ENCODE data around the gene CDRT15. TPM values are rescaled to one million over a fixed set of nuclear protein-coding genes. Genes with fewer than 3 reads are reported as not detected.

Gene CDRT15
- polyA plus RNA-seq, 1 donor (not counting 4 experiments of a cell fraction or from before 2014, with no cell fraction given), result not detected

- Histone ChIP-seq H3K4me1 (ENCODE audit: control insufficient read depth, extremely low read depth, insufficient read depth, low read length) (peaks cover 11% of the 10 kb centered on the region), H3K79me2 (ENCODE audit: control insufficient read depth, insufficient read depth, low read length) (no peaks in the 10 kb centered on the region), H3K9me3 (ENCODE audit: control insufficient read depth, low read depth, low read length) (no peaks in the 10 kb centered on the region), H3K27ac (ENCODE audit: control insufficient read depth, insufficient read depth, low read length) (no peak overlapping the region), H3K36me3 (ENCODE audit: control insufficient read depth in 2 of 2, extremely low read depth in 1 of 2, insufficient read depth in 2 of 2, low read length in 2 of 2) (peaks cover 0 to 4% of the 10 kb centered on the region in 2 experiments), H3K27me3 (ENCODE audit: control insufficient read depth, extremely low read depth, insufficient read depth, low read length) (no peaks in the 10 kb centered on the region), H3K9ac (ENCODE audit: control insufficient read depth, extremely low read depth, insufficient read depth, low read length) (no peak overlapping the region), H2AFZ (ENCODE audit: control insufficient read depth, low read length) (no peak overlapping the region), H3K4me2 (ENCODE audit: control insufficient read depth, extremely low read depth, insufficient read depth, low read depth, low read length) (no peak overlapping the region), H4K20me1 (ENCODE audit: control insufficient read depth, extremely low read depth, insufficient read depth, low read length) (peaks cover 12% of the 10 kb centered on the region), H3K4me3 (ENCODE audit: control insufficient read depth in 2 of 3, extremely low read depth in 1 of 3, insufficient read depth in 2 of 3, low read depth in 1 of 3, low read length in 3 of 3) (no peak overlapping the region), H3K9me1 (ENCODE audit: control insufficient read depth, extremely low read depth, insufficient read depth, low read length) (peaks cover 2% of the 10 kb centered on the region)
- dilution Hi-C loops (cut with MboI; ENCODE audit: extremely low pct_ligation_motif_present, low sequenced_read_pairs), result no loop called here
- no peak for TF ChIP-seq EZH2 (IDR thresholded peaks at IDR 0.05; ENCODE audit: low read length)
- no peak for TF ChIP-seq CTCF (optimal IDR thresholded peaks at IDR 0.05 in 1 of 3, IDR thresholded peaks at IDR 0.05 in 1 of 3, conservative IDR thresholded peaks at IDR 0.05 in 1 of 3; ENCODE audit: extremely low read depth in 1 of 3, insufficient read depth in 2 of 3, low read length in 3 of 3)
- FAIRE-seq, result no peak
- no peak for DNase-seq (ENCODE audit: low read depth, low spot score)
These were observed 29.8 kb downstream of the CDRT15 start for GRCh38 chr17:14206891-14207290.

GRCh38 chr17:14205992-14206461 is 30.6 kb downstream of the CDRT15 start:
- peaks cover 11% of the 10 kb centered on the region for H3K4me1 ChIP-seq (ENCODE audit: control insufficient read depth, extremely low read depth, insufficient read depth, low read length)
- H3K9me3 ChIP-seq (ENCODE audit: control insufficient read depth, low read depth, low read length), result no peaks in the 10 kb centered on the region
- DNase-seq (ENCODE audit: low read depth, low spot score) (peak; percentile 71), FAIRE-seq (peak; percentile 98)
- H3K9me1 ChIP-seq (ENCODE audit: control insufficient read depth, extremely low read depth, insufficient read depth, low read length), result peaks cover 2% of the 10 kb centered on the region
- peaks cover 12% of the 10 kb centered on the region for H4K20me1 ChIP-seq (ENCODE audit: control insufficient read depth, extremely low read depth, insufficient read depth, low read length)
- H3K4me3 ChIP-seq (ENCODE audit: control insufficient read depth in 2 of 3, extremely low read depth in 1 of 3, insufficient read depth in 2 of 3, low read depth in 1 of 3, low read length in 3 of 3), result no peak overlapping the region
- H2AFZ ChIP-seq (ENCODE audit: control insufficient read depth, low read length), result no peak overlapping the region
- peaks cover 0 to 4% of the 10 kb centered on the region in 2 experiments for H3K36me3 ChIP-seq (ENCODE audit: control insufficient read depth in 2 of 2, extremely low read depth in 1 of 2, insufficient read depth in 2 of 2, low read length in 2 of 2)
- no peak overlapping the region for H3K27ac ChIP-seq (ENCODE audit: control insufficient read depth, insufficient read depth, low read length)
- H3K79me2 ChIP-seq (ENCODE audit: control insufficient read depth, insufficient read depth, low read length), result no peaks in the 10 kb centered on the region
- TF ChIP-seq EZH2 (IDR thresholded peaks at IDR 0.05; ENCODE audit: low read length), result no peak
- TF ChIP-seq CTCF (optimal IDR thresholded peaks at IDR 0.05 in 1 of 3, IDR thresholded peaks at IDR 0.05 in 1 of 3, conservative IDR thresholded peaks at IDR 0.05 in 1 of 3; ENCODE audit: extremely low read depth in 1 of 3, insufficient read depth in 2 of 3, low read length in 3 of 3), result no peak
- H3K27me3 ChIP-seq (ENCODE audit: control insufficient read depth, extremely low read depth, insufficient read depth, low read length), result no peaks in the 10 kb centered on the region
- dilution Hi-C loops (cut with MboI; ENCODE audit: extremely low pct_ligation_motif_present, low sequenced_read_pairs), result no loop called here
- H3K4me2 ChIP-seq (ENCODE audit: control insufficient read depth, extremely low read depth, insufficient read depth, low read depth, low read length), result peak overlapping the region; percentile 8
- no peak overlapping the region for H3K9ac ChIP-seq (ENCODE audit: control insufficient read depth, extremely low read depth, insufficient read depth, low read length)
